ENCODE measurements around the gene FAM228A. TPM values are rescaled to one million over a fixed set of nuclear protein-coding genes. Genes with fewer than 3 reads are reported as not detected.

Gene FAM228A
- total RNA-seq, 1 experiment from 2014 or later, result not detected

DNA sequence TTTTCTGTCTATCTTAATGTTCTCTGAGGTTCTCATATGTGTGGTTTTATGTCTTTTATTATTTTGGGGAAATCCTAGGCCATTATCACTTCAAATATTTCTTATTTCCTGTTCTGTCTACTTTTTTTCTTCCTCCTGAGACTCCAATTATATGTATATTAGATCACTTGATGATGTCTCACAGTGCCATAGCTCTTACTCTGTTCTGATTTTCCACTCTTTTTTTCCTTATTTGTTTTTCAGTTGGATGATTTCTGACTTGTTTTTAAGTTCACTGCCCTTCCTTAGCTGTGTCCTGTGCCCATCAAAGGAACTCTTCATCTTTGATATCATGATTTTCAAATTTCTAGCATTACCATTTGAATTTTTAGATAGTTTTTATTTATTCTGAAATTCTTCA is 27.5 kb upstream of the FAM228A start:
- TF ChIP-seq EZH2 (IDR thresholded peaks at IDR 0.05; ENCODE audit: low read depth), result no peak
- TF ChIP-seq, protein P1, sequence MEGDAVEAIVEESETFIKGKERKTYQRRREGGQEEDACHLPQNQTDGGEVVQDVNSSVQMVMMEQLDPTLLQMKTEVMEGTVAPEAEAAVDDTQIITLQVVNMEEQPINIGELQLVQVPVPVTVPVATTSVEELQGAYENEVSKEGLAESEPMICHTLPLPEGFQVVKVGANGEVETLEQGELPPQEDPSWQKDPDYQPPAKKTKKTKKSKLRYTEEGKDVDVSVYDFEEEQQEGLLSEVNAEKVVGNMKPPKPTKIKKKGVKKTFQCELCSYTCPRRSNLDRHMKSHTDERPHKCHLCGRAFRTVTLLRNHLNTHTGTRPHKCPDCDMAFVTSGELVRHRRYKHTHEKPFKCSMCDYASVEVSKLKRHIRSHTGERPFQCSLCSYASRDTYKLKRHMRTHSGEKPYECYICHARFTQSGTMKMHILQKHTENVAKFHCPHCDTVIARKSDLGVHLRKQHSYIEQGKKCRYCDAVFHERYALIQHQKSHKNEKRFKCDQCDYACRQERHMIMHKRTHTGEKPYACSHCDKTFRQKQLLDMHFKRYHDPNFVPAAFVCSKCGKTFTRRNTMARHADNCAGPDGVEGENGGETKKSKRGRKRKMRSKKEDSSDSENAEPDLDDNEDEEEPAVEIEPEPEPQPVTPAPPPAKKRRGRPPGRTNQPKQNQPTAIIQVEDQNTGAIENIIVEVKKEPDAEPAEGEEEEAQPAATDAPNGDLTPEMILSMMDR (conservative IDR thresholded peaks at IDR 0.05), result no peak
- ChIA-PET CTCF (no interaction called here), POLR2A (ENCODE audit: unreplicated experiment) (no interaction called here)
- Histone ChIP-seq H3K4me3 (no peak overlapping the region), H4K20me1 (ENCODE audit: insufficient read depth) (no peaks in the 10 kb centered on the region), H3K4me2 (no peak overlapping the region), H3K27me3 (ENCODE audit: insufficient read depth, low read depth) (no peaks in the 10 kb centered on the region), H3K27ac (no peak overlapping the region), H3K36me3 (ENCODE audit: low read depth) (no peaks in the 10 kb centered on the region), H3K9me2 (ENCODE audit: insufficient read depth) (no peaks in the 10 kb centered on the region), H3K9me3 (ENCODE audit: insufficient read depth, low read depth) (0 out of 2 replicates have a peak, but pooled peaks cover 3% of the 10 kb centered on the region), H3F3A (ENCODE audit: insufficient read depth, low read depth) (no peaks in the 10 kb centered on the region), H3K79me2 (ENCODE audit: low read depth) (no peaks in the 10 kb centered on the region), H3K4me1 (replicated peaks; ENCODE audit: insufficient read depth) (no peaks in the 10 kb centered on the region), H2AFZ (no peak overlapping the region)
- no peak for DNase-seq
- no TSS peak for BruUV-seq (replicated peaks)
- intact Hi-C loops (cut with micrococcal nuclease; ENCODE audit: unreplicated experiment), result no loop called here

DNA sequence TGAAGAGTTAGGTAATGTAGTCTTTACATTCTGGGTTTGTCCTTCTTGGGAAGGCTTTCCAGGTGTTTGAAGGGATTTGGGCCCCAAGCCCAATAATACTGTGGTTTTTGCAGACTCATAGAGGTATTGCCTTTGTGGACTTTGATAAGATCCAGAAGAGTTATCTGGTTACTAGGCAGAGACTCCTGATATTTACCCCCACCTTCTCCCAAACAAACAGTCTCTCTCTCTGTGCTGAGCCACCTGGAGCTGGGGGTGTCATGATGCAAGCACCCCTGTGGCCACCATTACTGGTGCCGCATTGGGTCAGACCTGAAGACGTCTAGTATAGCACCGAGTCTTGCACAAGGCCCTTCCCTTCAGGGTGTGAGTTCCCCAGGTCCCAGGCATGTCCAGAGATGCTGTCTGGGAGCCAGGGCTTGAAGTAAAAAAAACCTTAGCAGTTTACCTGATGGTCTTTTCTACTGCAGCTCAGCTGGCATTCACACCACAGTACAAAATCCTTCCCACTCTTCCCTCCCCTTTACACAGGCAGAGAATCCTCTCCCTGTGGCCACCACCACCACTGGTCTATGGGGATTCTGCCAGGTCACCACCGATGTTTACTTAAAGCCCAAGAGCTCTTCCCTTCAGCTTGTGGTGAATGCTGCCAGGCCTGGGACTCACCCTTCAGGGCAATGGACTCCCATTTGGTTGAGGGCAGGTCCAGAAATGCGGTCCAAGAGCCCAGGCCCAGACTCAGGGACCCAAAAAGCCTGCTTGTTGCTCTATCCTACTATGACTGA is 22.2 kb upstream of the FAM228A start:
- H3K4me1 ChIP-seq (replicated peaks; ENCODE audit: insufficient read depth), result no peaks in the 10 kb centered on the region
- H2AFZ ChIP-seq, result no peak overlapping the region
- H3K27me3 ChIP-seq (ENCODE audit: insufficient read depth, low read depth), result no peaks in the 10 kb centered on the region
- no peaks in the 10 kb centered on the region for H3K79me2 ChIP-seq (ENCODE audit: low read depth)
- H3K36me3 ChIP-seq (ENCODE audit: low read depth), result no peaks in the 10 kb centered on the region
- BruUV-seq (replicated peaks), result no TSS peak
- H3K9me2 ChIP-seq (ENCODE audit: insufficient read depth), result no peaks in the 10 kb centered on the region
- DNase-seq, result no peak
- no peaks in the 10 kb centered on the region for H3K9me3 ChIP-seq (ENCODE audit: insufficient read depth, low read depth)
- intact Hi-C loops (cut with micrococcal nuclease; ENCODE audit: unreplicated experiment), result no loop called here
- H3K4me3 ChIP-seq, result no peak overlapping the region
- TF ChIP-seq, protein P1 (conservative IDR thresholded peaks at IDR 0.05), result no peak
- no peak for TF ChIP-seq EZH2 (IDR thresholded peaks at IDR 0.05; ENCODE audit: low read depth)
- H3K27ac ChIP-seq, result no peak overlapping the region
- no peaks in the 10 kb centered on the region for H4K20me1 ChIP-seq (ENCODE audit: insufficient read depth)
- POLR2A ChIA-PET (ENCODE audit: unreplicated experiment), result no interaction called here
- H3K4me2 ChIP-seq, result no peak overlapping the region
- CTCF ChIA-PET, result no interaction called here
- no peaks in the 10 kb centered on the region for H3F3A ChIP-seq (ENCODE audit: insufficient read depth, low read depth)

DNA sequence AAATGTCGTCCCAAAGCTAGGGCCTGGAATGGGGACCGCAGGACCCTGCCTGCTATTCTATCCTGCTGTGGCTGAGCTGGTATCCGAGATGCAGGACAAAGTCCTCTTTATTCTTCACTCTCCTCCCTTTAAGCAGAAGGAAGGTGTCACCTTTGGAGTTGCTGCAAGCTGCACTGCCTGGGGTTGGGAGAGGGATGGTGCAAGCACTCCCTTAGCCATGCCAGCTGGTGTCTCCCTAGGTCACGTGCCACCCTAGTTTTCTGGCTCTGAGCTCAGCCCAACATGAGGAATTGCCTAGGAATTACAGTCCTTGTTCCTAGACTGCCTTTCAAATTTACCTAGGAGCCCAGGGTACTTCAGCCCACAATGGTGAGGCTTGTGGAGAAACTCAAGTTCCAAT is 21.4 kb upstream of the FAM228A start:
- no peaks in the 10 kb centered on the region for H4K20me1 ChIP-seq (ENCODE audit: insufficient read depth)
- POLR2A ChIA-PET (ENCODE audit: unreplicated experiment), result no interaction called here
- H3F3A ChIP-seq (ENCODE audit: insufficient read depth, low read depth), result no peaks in the 10 kb centered on the region
- BruUV-seq (replicated peaks), result no TSS peak
- no peaks in the 10 kb centered on the region for H3K4me1 ChIP-seq (replicated peaks; ENCODE audit: insufficient read depth)
- H3K79me2 ChIP-seq (ENCODE audit: low read depth), result no peaks in the 10 kb centered on the region
- TF ChIP-seq, protein P1 (conservative IDR thresholded peaks at IDR 0.05), result no peak
- TF ChIP-seq EZH2 (IDR thresholded peaks at IDR 0.05; ENCODE audit: low read depth), result no peak
- DNase-seq, result no peak
- H3K36me3 ChIP-seq (ENCODE audit: low read depth), result no peaks in the 10 kb centered on the region
- no peaks in the 10 kb centered on the region for H3K9me3 ChIP-seq (ENCODE audit: insufficient read depth, low read depth)
- H3K27me3 ChIP-seq (ENCODE audit: insufficient read depth, low read depth), result no peaks in the 10 kb centered on the region
- H3K4me2 ChIP-seq, result no peak overlapping the region
- H3K27ac ChIP-seq, result no peak overlapping the region
- H3K9me2 ChIP-seq (ENCODE audit: insufficient read depth), result no peaks in the 10 kb centered on the region
- H2AFZ ChIP-seq, result no peak overlapping the region
- intact Hi-C loops (cut with micrococcal nuclease; ENCODE audit: unreplicated experiment), result no loop called here
- no peak overlapping the region for H3K4me3 ChIP-seq
- CTCF ChIA-PET, result no interaction called here

Measured in PC-9 (cell line).